Testis (tissue), 3 donors: ENCODE results near the gene AFAP1. TPM values are rescaled to one million over a fixed set of nuclear protein-coding genes. Genes with fewer than 3 reads are reported as not detected.

Experiments used
- DNase-seq: peaks from one replicate; pipeline ENCODE4 v3.0.0-alpha.2; 2019
- H3K27ac ChIP-seq, 2 donors: fragments of 200-600 bp; sonication (generic); one replicate each; pipeline ENCODE4 v1.5.1; 2019
- H3K27me3 ChIP-seq: fragments of 200-600 bp; sonication (generic); one replicate; pipeline ENCODE4 v1.5.1; 2019
- H3K36me3 ChIP-seq: fragments of 200-600 bp; sonication (generic); one replicate; pipeline ENCODE4 v1.5.1; 2017; ENCODE audit warnings: low read depth; ENCODE audit errors: missing control alignments
- H3K4me1 ChIP-seq: fragments of 200-600 bp; sonication (generic); one replicate; pipeline ENCODE4 v1.5.1; 2019
- H3K4me3 ChIP-seq, 2 donors: fragments of 200-600 bp; sonication (generic); one replicate each; pipeline ENCODE4 v1.5.1; 2017 to 2019
- H3K9me3 ChIP-seq: fragments of 200-600 bp; sonication (generic); one replicate; pipeline ENCODE4 v1.5.1; 2017
- CTCF ChIP-seq, 3 experiments: fragments of 450-650 bp in 2 of 3; fragments of 200-600 bp in 1 of 3; sonication (generic) in 1 of 3; IDR thresholded peaks; one replicate each; pipeline ENCODE4 v1.5.1; 2016 to 2019; ENCODE audit warnings: antibody characterized with exemption in 3 of 3, mild to moderate bottlenecking in 2 of 3, moderate library complexity in 1 of 3
- POLR2A ChIP-seq: fragments of 450-650 bp; IDR thresholded peaks from one replicate; pipeline ENCODE4 v1.6.1; 2017; ENCODE audit warnings: antibody characterized with exemption, mild to moderate bottlenecking, moderate library complexity
- WGBS, 2 donors: methylation state at CpG; one replicate each; pipeline ENCODE4 v1.1.5; 2018; 5-methylcytosine and 5-hydroxymethylcytosine counted together
- intact Hi-C: fragments of 100-400 bp; cut with DNase I; formaldehyde crosslinking; loops from one replicate; pipeline ENCODE4 v1.15.1; 2023; ENCODE audit warnings: low total_unique reads
- polyA plus RNA-seq: library from polyadenylated mRNA; stranded (reverse); fragments of 350-450 nt; fragmentation: Illumina TruSeq; extraction: RNeasy Lipid Tissue Mini Kit (QIAGEN cat#74804); gene quantifications from one replicate; pipeline ENCODE4 v1.2.3, GENCODE V29; 2014; ENCODE audit warnings: low read depth, low replicate concordance; ENCODE audit not compliant: insufficient read depth
- total RNA-seq, 2 donors: library from RNA; depleted of rRNA; stranded (reverse); fragments of >200 nt; gene quantifications; one replicate each; pipeline ENCODE4 v1.2.3, GENCODE V29; 2016

The AFAP1 gene
- total and polyA plus RNA-seq, 3 donors from 2014 or later = 23.1 to 52.4 (median 51.4) TPM

- TF ChIP-seq POLR2A (no peak), CTCF (IDR thresholded peaks at IDR 0.05) (no peak)
- DNase-seq = no peak
- H3K36me3 ChIP-seq = no peaks in the 10 kb centered on the region
- WGBS, 2 donors = 88 to 94% methylated on average over 14 of the region's 14 CpGs
- H3K4me1 ChIP-seq = peaks cover 18% of the 10 kb centered on the region
- H3K4me3 ChIP-seq = no peak overlapping the region
- H3K27ac ChIP-seq = no peak overlapping the region
- H3K27me3 ChIP-seq = no peaks in the 10 kb centered on the region
- intact Hi-C loops = no loop called here
- H3K9me3 ChIP-seq = no peaks in the 10 kb centered on the region
Measured at GRCh38 chr4:7784131-7784870, 155.4 kb downstream of the AFAP1 start.

- DNase-seq = no peak
- Histone ChIP-seq H3K4me1 (peaks cover 18% of the 10 kb centered on the region), H3K9me3 (no peaks in the 10 kb centered on the region), H3K36me3 (no peaks in the 10 kb centered on the region), H3K4me3 (no peak overlapping the region), H3K27me3 (no peaks in the 10 kb centered on the region), H3K27ac (no peak overlapping the region)
- intact Hi-C loops = no loop called here
- TF ChIP-seq POLR2A = no peak
- no peak for TF ChIP-seq CTCF (IDR thresholded peaks at IDR 0.05)
- WGBS, 2 donors = 90 to 94% methylated on average over 8 of the region's 8 CpGs
Measured at GRCh38 chr4:7783541-7783940, 156.1 kb downstream of the AFAP1 start.

GRCh38 chr4:7782783-7783182, 156.9 kb downstream of the AFAP1 start:
- no peak overlapping the region for H3K27ac ChIP-seq
- 45 to 59% methylated on average over 8 of the region's 8 CpGs for WGBS, 2 donors
- TF ChIP-seq POLR2A = no peak
- TF ChIP-seq CTCF (IDR thresholded peaks at IDR 0.05) = no peak
- no peak overlapping the region for H3K4me3 ChIP-seq
- H3K4me1 ChIP-seq = peaks cover 18% of the 10 kb centered on the region
- H3K36me3 ChIP-seq = no peaks in the 10 kb centered on the region
- H3K9me3 ChIP-seq = no peaks in the 10 kb centered on the region
- H3K27me3 ChIP-seq = no peaks in the 10 kb centered on the region
- no peak for DNase-seq
- intact Hi-C loops = no loop called here

GRCh38 chr4:7781993-7782392, 157.7 kb downstream of the AFAP1 start:
- intact Hi-C loops = no loop called here
- 77 to 83% methylated on average over 16 to 17 of the region's 17 CpGs for WGBS, 2 donors
- H3K36me3 ChIP-seq = no peaks in the 10 kb centered on the region
- no peak overlapping the region for H3K4me3 ChIP-seq
- no peak for DNase-seq
- no peaks in the 10 kb centered on the region for H3K9me3 ChIP-seq
- H3K27me3 ChIP-seq = no peaks in the 10 kb centered on the region
- H3K4me1 ChIP-seq = peaks cover 18% of the 10 kb centered on the region
- TF ChIP-seq CTCF (IDR thresholded peaks at IDR 0.05) = no peak
- TF ChIP-seq POLR2A = no peak
- peak overlapping the region in 1 of 2 donors; percentile 59 for H3K27ac ChIP-seq

GRCh38 chr4:7781366-7781765, 158.3 kb downstream of the AFAP1 start:
- H3K27me3 ChIP-seq = no peaks in the 10 kb centered on the region
- intact Hi-C loops = no loop called here
- no peak for DNase-seq
- peak overlapping the region in 1 of 2 donors; percentile 59 for H3K27ac ChIP-seq
- WGBS, 2 donors = 64 to 65% methylated on average over 13 of the region's 13 CpGs
- H3K4me1 ChIP-seq = peaks cover 18% of the 10 kb centered on the region
- no peak overlapping the region for H3K4me3 ChIP-seq
- no peaks in the 10 kb centered on the region for H3K36me3 ChIP-seq
- H3K9me3 ChIP-seq = no peaks in the 10 kb centered on the region
- TF ChIP-seq POLR2A (no peak), CTCF (IDR thresholded peaks at IDR 0.05) (no peak)
